GM12891 (cell line): ENCODE measurements around the gene DENND1A.

Source experiments
- POLR2A ChIP-seq: IDR thresholded peaks from 2 replicates; pipeline ENCODE4 v1.6.1; 2011; ENCODE audit warnings: low read depth, low read length, control low read depth
- POLR2AphosphoS5 ChIP-seq: IDR thresholded peaks from 2 replicates; pipeline ENCODE4 v1.6.1; 2011; ENCODE audit warnings: low read depth, low read length, control low read depth
- TAF1 ChIP-seq: IDR thresholded peaks from 2 replicates; pipeline ENCODE4 v1.6.1; 2011; ENCODE audit warnings: low read depth, low read length, control low read depth

GRCh38 chr9:123362856-123363255, 567.1 kb downstream of the DENND1A start:
- TF ChIP-seq POLR2A (no peak), TAF1 (no peak), POLR2AphosphoS5 (no peak)
